HepG2 (cell line): Measurements from ENCODE around the gene OXSM. TPM values are rescaled to one million over a fixed set of nuclear protein-coding genes. Genes with fewer than 3 reads are reported as not detected.

Experiments
- ATAC-seq: fragments of 200-7000 bp; cut with Tn5 transposase; 3 replicates; pipeline ENCODE4 v1.9.1; 2020; ENCODE audit warnings: mild to moderate bottlenecking, moderate library complexity
- BruUV-seq: library from RNA; stranded (reverse); fragments of 400-500 nt; replicated peaks from 2 replicates; lab custom pipeline; 2021; lab: Mats Ljungman, UMichigan
- CTCF ChIA-PET: fragments of 300-600 bp; formaldehyde crosslinking; extraction: SDS; loops from one replicate; lab custom pipeline; 2021; ENCODE audit warnings: low total read pairs, inconsistent platforms, low intra/inter-chr PET ratio; lab: Yijun Ruan, JAX
- POLR2A ChIA-PET: fragments of 350-600 bp; sonication (Branson Sonifier 250); formaldehyde crosslinking; loops from one replicate; lab custom pipeline; 2020; ENCODE audit warnings: antibody characterized with exemption, inconsistent platforms; lab: Yijun Ruan, JAX
- DNase-seq: peaks from one replicate; pipeline ENCODE4 v3.0.0-alpha.2; 2015; ENCODE audit warnings: low spot score
- FAIRE-seq: peaks from 3 replicates; lab custom pipeline; 2011; peaks lifted over from hg19 to GRCh38; lab: Jason Lieb, UNC
- H2AFZ ChIP-seq: one replicate; pipeline ENCODE4 v1.6.1; 2011; ENCODE audit warnings: low read length, inconsistent platforms
- H3K27ac ChIP-seq: fragments of 300-600 bp; 3 replicates; pipeline ENCODE4 v1.8.0; 2011; ENCODE audit warnings: mixed run types, mild to moderate bottlenecking, mixed read lengths, low read length, inconsistent platforms; ENCODE audit not compliant: insufficient read depth; ENCODE audit errors: extremely low read length
- H3K27me3 ChIP-seq, 2 experiments: fragments of 200-600 bp in 1 of 2; 2 replicates in 1 of 2; 3 replicates in 1 of 2; pipeline versions ENCODE4 v1.6.0 to v1.8.0; 2011; ENCODE audit warnings: low read length in 2 of 2, mild to moderate bottlenecking in 2 of 2, moderate library complexity in 2 of 2, inconsistent platforms in 1 of 2; ENCODE audit not compliant: insufficient read depth in 2 of 2, control insufficient read depth in 1 of 2
- H3K36me3 ChIP-seq, 2 experiments: fragments of 200-600 bp in 1 of 2; replicated peaks in 1 of 2; 2 replicates in 1 of 2; 3 replicates in 1 of 2; pipeline versions ENCODE4 v1.5.1 to v1.8.0; 2011; ENCODE audit warnings: low read length in 2 of 2, inconsistent platforms in 1 of 2; ENCODE audit not compliant: insufficient read depth in 2 of 2, control insufficient read depth in 1 of 2
- H3K4me1 ChIP-seq: 2 replicates; pipeline ENCODE4 v1.5.1; 2012; ENCODE audit warnings: low read length, inconsistent platforms; ENCODE audit not compliant: insufficient read depth
- H3K4me2 ChIP-seq: 2 replicates; pipeline ENCODE4 v1.6.0; 2011; ENCODE audit warnings: low read depth, low read length, inconsistent platforms
- H3K4me3 ChIP-seq, 3 experiments: fragments of 200-600 bp in 1 of 3; sonication (generic), shearing (Covaris generic) in 1 of 3; replicated peaks in 1 of 3; 2 replicates each; pipeline ENCODE4 v1.5.1; 2011 to 2016; ENCODE audit warnings: low read length in 3 of 3, inconsistent platforms in 2 of 3, low read depth in 2 of 3, mild to moderate bottlenecking in 2 of 3, control low read depth in 1 of 3, mixed read lengths in 1 of 3; ENCODE audit not compliant: insufficient read depth in 1 of 3
- H3K79me2 ChIP-seq: one replicate; pipeline ENCODE4 v1.6.1; 2011; ENCODE audit warnings: low read length, inconsistent platforms; ENCODE audit not compliant: insufficient read depth
- H3K9ac ChIP-seq: 2 replicates; pipeline ENCODE4 v1.6.0; 2011; ENCODE audit warnings: mild to moderate bottlenecking, low read depth, low read length, inconsistent platforms; ENCODE audit not compliant: insufficient read depth
- H3K9me3 ChIP-seq: 2 replicates; pipeline ENCODE4 v1.5.1; 2012; ENCODE audit warnings: mild to moderate bottlenecking, low read length
- H4K20me1 ChIP-seq: 2 replicates; pipeline ENCODE4 v1.6.0; 2011; ENCODE audit warnings: inconsistent platforms, mild to moderate bottlenecking, low read length, moderate library complexity; ENCODE audit not compliant: insufficient read depth
- BRF2 ChIP-seq: sonication (generic); formaldehyde crosslinking; IDR thresholded peaks from 2 replicates; pipeline ENCODE4 v1.8.1; 2022; ENCODE audit warnings: mild to moderate bottlenecking, missing genetic modification reagents
- FOXK2 ChIP-seq: fragments of 450-650 bp; IDR thresholded peaks from 2 replicates; pipeline ENCODE4 v1.6.1; 2016
- POGK ChIP-seq: sonication (generic); formaldehyde crosslinking; conservative IDR thresholded peaks from 2 replicates; pipeline ENCODE4 v1.8.0; 2022; ENCODE audit warnings: mild to moderate bottlenecking, moderate library complexity, missing genetic modification reagents
- ZMAT5 ChIP-seq: sonication (generic); formaldehyde crosslinking; IDR thresholded peaks from 2 replicates; pipeline ENCODE4 v1.5.0; 2020; ENCODE audit warnings: mild to moderate bottlenecking, low read depth, missing genetic modification reagents, borderline replicate concordance
- ZNF318 ChIP-seq: sonication (generic); formaldehyde crosslinking; IDR thresholded peaks from 2 replicates; pipeline ENCODE4 v1.4.0; 2020; ENCODE audit warnings: mild to moderate bottlenecking, missing genetic modification reagents
- WGBS: methylation state at CpG from one replicate; pipeline ENCODE4 v1.1.6; 2017; ENCODE audit warnings: low lambda C conversion rate; 5-methylcytosine and 5-hydroxymethylcytosine counted together
- in situ Hi-C: cut with HindIII; loops from 2 replicates; pipeline ENCODE4 v1.10.0; 2017; ENCODE audit warnings: low pct_unique_long_range_greater_than_20kb; ENCODE audit not compliant: extremely low pct_ligation_motif_present
- intact Hi-C: fragments of 100-400 bp; cut with micrococcal nuclease; formaldehyde crosslinking; loops from one replicate; pipeline ENCODE4 v1.10.0; 2022; ENCODE audit not compliant: unreplicated experiment
- polyA plus RNA-seq, 8 experiments: library from polyadenylated mRNA; depleted of rRNA in 3 of 8; stranded (reverse) in 7 of 8; unstranded in 1 of 8; fragments of >200 nt; fragmentation: Illumina TruSeq in 4 of 8; extraction: Trizol in 4 of 8; gene quantifications; 2 replicates each; pipeline versions ENCODE4 v1.2.1 to v1.2.3, GENCODE V29; 2011 to 2016; ENCODE audit warnings: low read depth in 4 of 8, missing spikeins in 1 of 8, mixed read lengths in 1 of 8; ENCODE audit not compliant: insufficient read depth in 1 of 8
- total RNA-seq, 5 experiments: library from RNA; depleted of rRNA; stranded (reverse); fragments of >200 nt; fragmentation: Illumina TruSeq; extraction: Trizol; gene quantifications; 2 replicates each; pipeline ENCODE4 v1.2.3, GENCODE V29; 2016; ENCODE audit warnings: low read depth in 1 of 5

OXSM gene
- total and polyA plus RNA-seq, 2 of the 13 experiments (the other 11 are each of a cell fraction or from before 2014, with no cell fraction given): 18.2 to 34.4 TPM

GRCh38 chr3:25747033-25747432 lies 42.9 kb upstream of the OXSM start:
- no peak overlapping the region for H2AFZ ChIP-seq
- H3K4me2 ChIP-seq: no peak overlapping the region
- H3K9ac ChIP-seq: no peak overlapping the region
- ChIA-PET POLR2A (no interaction called here), CTCF (no interaction called here)
- in situ Hi-C loops (no loop called here), intact Hi-C loops (no loop called here)
- no peaks in the 10 kb centered on the region for H3K4me1 ChIP-seq
- no peak for ATAC-seq
- peaks cover 13 to 48% of the 10 kb centered on the region in 2 experiments for H3K36me3 ChIP-seq
- H3K27me3 ChIP-seq: no peaks in the 10 kb centered on the region
- no peaks in the 10 kb centered on the region for H3K79me2 ChIP-seq
- no peak overlapping the region for H3K4me3 ChIP-seq
- FAIRE-seq: no peak
- no peaks in the 10 kb centered on the region for H3K9me3 ChIP-seq
- H4K20me1 ChIP-seq: no peaks in the 10 kb centered on the region
- no TSS peak for BruUV-seq
- no peak for DNase-seq
- H3K27ac ChIP-seq: no peak overlapping the region
- TF ChIP-seq POGK (CRISPR knock-in tag) (no peak), BRF2 (CRISPR knock-in tag) (no peak), FOXK2 (no peak)
- TF ChIP-seq, all 625 proteins: peak for 0

- Histone ChIP-seq H3K27ac (no peak overlapping the region), H3K4me2 (no peak overlapping the region), H3K9me3 (no peaks in the 10 kb centered on the region), H3K4me1 (no peaks in the 10 kb centered on the region), H3K9ac (no peak overlapping the region), H2AFZ (no peak overlapping the region), H3K4me3 (no peak overlapping the region), H4K20me1 (no peaks in the 10 kb centered on the region), H3K79me2 (no peaks in the 10 kb centered on the region), H3K27me3 (no peaks in the 10 kb centered on the region), H3K36me3 (peaks cover 10 to 48% of the 10 kb centered on the region in 2 experiments)
- CTCF ChIA-PET: no interaction called here
- POLR2A ChIA-PET: no interaction called here
- FAIRE-seq (no peak), DNase-seq (no peak), ATAC-seq (no peak)
- BruUV-seq: no TSS peak
- WGBS: 97% methylated on average over 3 of the region's 3 CpGs
- intact Hi-C loops (no loop called here), in situ Hi-C loops (no loop called here)
- TF ChIP-seq ZMAT5 (no peak), ZNF318 (CRISPR knock-in tag) (no peak)
Observed at GRCh38 chr3:25748189-25748588, 41.7 kb upstream of the OXSM start.
